ENCODE results near the gene YBEY. TPM values are rescaled to one million over a fixed set of nuclear protein-coding genes. Genes with fewer than 3 reads are reported as not detected.

YBEY gene
- total RNA-seq, 1 experiment from 2014 or later = 55.8 TPM

DNA sequence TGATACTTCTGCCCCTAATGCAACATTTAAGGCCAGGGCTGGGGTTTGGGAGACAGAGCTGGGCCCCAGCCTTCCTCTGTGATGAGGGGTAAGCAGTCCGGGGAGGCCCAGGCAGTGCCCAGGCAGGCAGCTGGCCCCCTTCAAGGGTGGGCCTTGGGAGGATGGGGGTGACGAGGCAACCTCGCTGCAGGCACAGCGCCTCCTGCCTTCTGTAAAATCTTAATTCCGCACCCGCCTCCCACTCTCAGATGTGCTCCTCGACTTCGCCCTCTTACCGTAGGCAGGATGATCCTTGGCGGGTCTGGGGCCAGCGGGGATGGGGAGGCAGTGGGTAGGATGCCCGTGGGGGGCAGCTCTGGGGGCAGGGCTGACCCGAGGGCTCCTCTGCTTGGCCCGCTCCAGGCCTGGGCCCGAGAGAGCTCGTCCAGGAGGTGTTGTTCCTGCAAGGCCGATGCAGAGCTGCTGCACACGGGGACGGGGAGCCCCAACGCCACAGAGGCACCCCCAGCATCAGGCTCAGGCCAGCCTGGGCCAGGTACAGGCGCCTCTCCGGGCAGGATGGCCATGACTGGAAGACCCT is 28.4 kb downstream of the YBEY start:
- no peaks in the 10 kb centered on the region for H3K9me3 ChIP-seq
- no peak overlapping the region for H3K4me3 ChIP-seq
- no peak for DNase-seq
- no peaks in the 10 kb centered on the region for H3K27me3 ChIP-seq
- H3K36me3 ChIP-seq = peaks cover 39% of the 10 kb centered on the region

DNA sequence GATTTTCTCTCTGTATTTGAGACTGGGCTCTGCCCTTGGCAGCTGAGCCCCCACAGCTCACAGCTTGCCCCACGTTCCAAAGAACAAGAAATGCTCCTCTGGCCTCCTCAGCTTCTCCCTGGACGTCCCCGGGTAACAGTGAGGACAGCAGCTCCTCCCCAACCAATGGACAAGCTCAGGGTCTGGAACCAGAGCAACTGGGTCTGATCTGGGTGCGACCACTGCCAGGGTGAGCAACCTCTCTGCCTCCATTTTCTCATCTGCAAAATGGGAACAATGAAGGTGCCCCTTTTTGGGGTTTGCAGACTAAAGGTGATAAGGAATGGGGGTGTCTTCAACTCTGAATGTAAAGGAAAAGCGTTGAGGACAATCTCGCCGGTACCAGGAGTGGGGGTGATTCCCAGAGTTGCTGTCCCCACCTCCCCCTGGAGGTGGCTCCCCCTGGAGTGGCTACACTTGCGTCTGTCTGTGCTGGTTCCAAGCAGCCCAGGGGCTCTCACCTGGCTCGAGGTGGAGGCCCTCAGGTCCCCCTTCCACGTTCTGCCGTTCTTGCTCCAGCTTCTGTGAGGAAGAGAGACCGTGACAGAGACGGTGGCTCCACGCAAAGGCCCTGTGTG is 30.7 kb downstream of the YBEY start:
- Histone ChIP-seq H3K4me3 (no peak overlapping the region), H3K36me3 (peaks cover 27% of the 10 kb centered on the region)
- DNase-seq = no peak

DNA sequence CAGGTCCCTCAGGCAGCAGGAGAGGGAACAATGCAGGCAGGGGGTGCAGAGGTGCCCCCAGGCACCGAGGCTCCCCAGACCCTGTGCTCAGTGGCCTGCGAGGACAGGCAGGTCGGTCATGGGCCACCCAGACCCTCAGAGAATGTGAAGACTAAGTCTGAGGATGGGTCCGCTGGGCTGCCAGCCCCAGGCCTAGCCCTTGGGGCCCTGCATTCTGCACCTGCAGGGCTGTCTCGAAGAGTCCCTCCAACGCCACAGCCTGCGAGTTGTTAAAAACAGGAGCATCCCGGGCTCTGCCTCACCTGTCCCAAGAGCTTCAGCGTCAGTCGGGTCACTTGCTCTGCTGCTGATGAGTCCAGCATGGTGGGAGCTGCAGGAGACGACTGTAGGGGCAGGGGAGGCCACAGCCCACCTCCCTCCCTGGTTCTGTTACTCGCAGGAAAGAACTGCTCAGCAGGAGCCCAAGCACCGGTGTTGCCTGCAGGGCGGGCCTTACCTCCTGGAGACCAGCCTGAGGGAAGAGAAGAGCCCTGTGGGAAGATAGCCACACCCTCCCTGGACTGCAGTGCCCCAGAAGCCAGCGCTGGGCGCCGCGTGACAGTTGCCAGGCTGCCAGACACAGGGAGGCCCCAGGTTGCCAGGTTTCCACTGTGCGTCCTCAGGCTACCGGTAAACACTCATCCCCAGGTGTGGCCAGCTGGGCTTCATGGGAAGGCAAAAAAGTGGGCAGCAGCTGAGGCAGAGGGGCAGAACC is 31.7 kb downstream of the YBEY start:
- no peaks in the 10 kb centered on the region for H3K9me3 ChIP-seq
- no peak for DNase-seq
- no peak overlapping the region for H3K4me3 ChIP-seq
- no peaks in the 10 kb centered on the region for H3K27me3 ChIP-seq
- peaks cover 38% of the 10 kb centered on the region for H3K36me3 ChIP-seq

More for the DNA sequence above, 30.7 kb downstream of the YBEY start:
- Histone ChIP-seq H3K9me3 (no peaks in the 10 kb centered on the region), H3K27me3 (no peaks in the 10 kb centered on the region)

DNA sequence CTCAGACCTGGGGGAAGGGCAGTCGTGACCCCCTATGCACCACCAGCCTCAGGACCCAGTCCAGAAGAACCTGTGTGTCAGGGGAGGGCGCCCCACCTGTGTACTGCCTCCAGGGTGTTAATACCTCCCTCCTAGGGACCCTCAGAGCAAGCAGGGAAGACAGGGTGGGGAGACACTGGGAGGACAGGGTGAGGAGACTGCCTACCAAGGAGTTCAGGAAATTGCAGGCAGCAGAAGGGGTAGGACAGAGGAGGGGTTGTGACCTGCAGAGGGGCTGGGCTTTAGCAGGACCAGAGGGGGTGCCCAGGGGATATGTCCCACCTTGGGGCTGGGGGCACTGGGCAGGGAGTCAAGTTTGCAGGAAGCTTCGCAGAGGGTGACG is 32.3 kb downstream of the YBEY start:
- DNase-seq = no peak

DNA sequence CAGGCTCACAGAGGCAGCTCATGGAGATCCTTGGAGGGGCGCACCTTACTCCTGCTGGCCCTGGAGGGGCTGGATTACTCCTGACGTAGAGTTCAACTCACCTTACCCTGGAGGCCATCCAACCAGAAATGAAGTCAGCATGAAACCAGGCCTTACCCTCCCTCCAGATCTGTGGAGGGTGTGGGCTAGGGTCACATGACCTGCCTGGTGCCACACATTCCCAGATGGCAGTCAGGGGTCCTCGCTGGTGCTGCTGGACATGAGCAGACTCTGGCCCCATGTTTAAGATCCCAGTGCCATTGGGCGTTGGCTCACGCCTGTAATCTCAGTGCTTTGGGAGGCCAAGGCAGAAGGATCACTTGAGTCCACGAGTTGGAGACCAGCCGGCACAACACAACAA is 33.0 kb downstream of the YBEY start:
- Histone ChIP-seq H3K4me3 (no peak overlapping the region), H3K36me3 (peaks cover 38% of the 10 kb centered on the region), H3K27me3 (no peaks in the 10 kb centered on the region), H3K9me3 (no peaks in the 10 kb centered on the region)
- DNase-seq = no peak

More for the DNA sequence above, 32.3 kb downstream of the YBEY start:
- Histone ChIP-seq H3K4me3 (no peak overlapping the region), H3K36me3 (peaks cover 39% of the 10 kb centered on the region), H3K27me3 (no peaks in the 10 kb centered on the region), H3K9me3 (no peaks in the 10 kb centered on the region)

DNA sequence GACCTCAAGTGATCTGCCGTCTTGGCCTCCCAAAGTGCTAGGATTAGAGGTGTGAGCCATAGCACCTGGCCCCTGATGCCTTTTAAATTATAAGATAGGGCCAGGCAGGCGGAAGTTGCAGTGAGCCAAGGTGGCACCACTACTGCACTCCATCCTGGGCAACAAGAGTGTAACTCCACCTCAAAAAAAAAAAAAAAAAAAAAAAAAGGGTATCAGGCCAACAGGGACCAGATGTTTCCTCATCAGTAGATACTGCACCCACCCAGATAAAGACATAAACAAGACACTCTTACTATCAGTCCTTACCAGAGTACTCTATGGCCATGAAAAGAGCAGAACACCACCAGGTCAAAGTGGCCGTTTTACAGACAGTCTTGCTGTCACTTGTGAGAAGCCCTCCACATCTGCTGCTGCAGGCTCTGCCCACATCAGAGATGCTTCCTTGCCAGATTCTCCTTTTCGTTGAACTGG is 34.2 kb downstream of the YBEY start:
- Histone ChIP-seq H3K36me3 (peaks cover 36% of the 10 kb centered on the region), H3K27me3 (no peaks in the 10 kb centered on the region), H3K9me3 (no peaks in the 10 kb centered on the region), H3K4me3 (no peak overlapping the region; the same call in 1 of the 2 replicates)
- DNase-seq = no peak

DNA sequence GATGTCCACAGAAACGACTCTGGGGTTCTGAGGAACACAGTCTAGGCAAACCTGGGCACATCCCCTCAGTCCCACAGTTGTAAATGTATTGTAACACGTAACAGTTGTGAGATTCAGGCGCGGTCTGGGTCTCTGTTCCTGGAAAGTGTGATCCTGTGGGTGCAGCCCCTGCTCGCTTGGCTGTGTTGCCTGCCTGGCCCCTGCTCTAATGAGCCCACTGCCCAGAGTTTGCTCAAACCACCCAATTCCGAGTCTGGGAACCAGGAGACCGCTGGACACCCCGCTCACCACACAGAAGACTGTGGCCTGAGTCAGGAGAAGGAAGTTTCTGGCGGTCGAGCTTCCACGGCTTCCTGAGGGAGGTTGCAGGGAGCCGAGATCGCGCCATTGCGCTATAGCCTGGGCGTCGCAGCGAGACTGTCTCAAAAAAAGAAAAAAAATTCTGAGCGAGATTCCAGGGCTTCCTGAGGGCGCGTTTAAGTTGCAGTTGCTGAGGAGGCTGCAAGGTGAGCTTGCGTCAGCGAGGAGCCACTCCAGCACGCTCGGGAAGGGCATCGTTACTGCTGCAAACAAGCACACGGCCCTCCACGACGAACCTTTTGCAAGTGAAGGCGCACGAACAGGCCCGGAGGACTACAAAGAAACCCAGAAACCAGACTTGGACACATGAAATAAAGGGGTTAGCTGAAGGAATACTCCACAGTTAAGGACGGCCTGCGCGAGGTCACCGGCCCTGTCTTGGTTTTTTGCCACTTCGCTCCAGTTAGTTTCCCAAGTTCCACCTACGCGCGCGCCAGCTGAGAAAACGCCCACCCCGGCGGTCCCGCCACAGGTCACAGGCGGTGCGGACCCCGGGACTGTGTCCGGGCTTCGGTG is 36.4 kb downstream of the YBEY start:
- Histone ChIP-seq H3K9me3 (no peaks in the 10 kb centered on the region), H3K36me3 (peaks cover 49% of the 10 kb centered on the region), H3K4me3 (peak overlapping the region; percentile 99), H3K27me3 (no peaks in the 10 kb centered on the region)
- DNase-seq = peak; percentile 30

DNA sequence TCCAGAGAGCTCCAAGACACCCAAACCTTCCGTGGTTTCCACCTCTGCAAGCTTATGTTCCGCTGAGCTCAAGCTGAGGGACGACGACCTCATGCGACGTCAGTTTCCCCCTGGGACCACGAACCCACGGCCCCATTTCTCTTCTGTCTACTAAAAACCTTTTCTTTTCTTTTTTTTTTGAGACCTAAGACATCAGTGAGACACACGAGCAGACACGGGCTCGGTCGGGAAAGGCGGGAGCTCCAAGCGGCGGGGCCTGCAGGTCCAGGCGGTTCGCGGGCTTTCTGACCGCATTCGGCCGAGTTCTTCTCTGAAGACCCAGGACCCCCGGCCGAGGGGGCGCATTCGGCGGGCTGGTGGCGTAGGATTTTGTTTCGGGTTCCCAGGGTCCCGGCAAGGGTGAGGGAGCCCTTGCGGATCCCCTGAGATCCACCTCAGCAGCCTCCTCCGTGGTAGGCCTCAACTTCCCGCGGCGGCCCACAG is 37.1 kb downstream of the YBEY start:
- Histone ChIP-seq H3K36me3 (peaks cover 52% of the 10 kb centered on the region), H3K4me3 (peak overlapping the region; percentile 99), H3K9me3 (no peaks in the 10 kb centered on the region), H3K27me3 (no peaks in the 10 kb centered on the region)
- no peak for DNase-seq

DNA sequence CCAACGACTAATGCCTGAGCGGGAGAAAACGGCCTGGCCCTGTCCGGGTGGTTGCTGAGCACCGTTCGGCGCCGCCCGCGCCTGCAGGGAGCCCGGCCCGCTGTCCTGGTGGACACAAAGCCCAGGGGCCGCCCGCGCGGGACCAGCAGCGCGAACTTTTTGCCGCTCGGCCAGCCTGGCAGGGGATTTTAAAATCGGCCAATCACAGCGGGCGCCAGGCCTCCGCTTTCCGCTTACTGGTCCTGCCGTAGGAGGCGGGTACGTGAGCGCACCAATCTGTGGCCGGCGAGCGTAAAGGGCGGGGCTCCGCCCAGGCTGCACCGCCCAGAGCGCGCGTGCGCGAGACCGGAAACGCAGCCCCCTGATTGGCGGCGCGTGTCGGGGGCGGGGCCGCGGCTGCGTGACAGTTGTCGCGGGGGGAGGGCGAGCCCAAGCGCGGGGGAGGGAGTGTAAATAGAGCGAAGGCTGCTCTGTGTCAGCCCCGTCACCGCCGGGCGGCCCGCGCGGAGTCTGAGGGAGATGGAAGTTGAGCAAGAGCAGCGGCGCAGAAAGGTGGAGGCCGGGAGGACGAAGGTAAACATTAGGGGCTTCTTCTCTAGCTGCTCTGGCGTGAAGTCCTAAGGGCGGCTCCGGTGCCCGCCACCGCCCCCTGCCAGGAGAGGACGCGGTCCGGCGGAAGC is 37.7 kb downstream of the YBEY start, which contains the start of the genes C21orf58 and PCNT:
C21orf58 (minus strand) TSS at position 161 of the 680 bp plus-strand sequence. CDS start 1,132 bp downstream, outside the sequence.
PCNT (plus strand) TSS at position 447 of the 680 bp plus-strand sequence; CDS start at position 520, 73 bp downstream.
- Histone ChIP-seq H3K36me3 (peaks cover 57% of the 10 kb centered on the region), H3K27me3 (no peaks in the 10 kb centered on the region), H3K4me3 (peak within 1 kb of the TSS; percentile 99), H3K9me3 (no peaks in the 10 kb centered on the region)
- DNase-seq = peak; percentile 99

DNA sequence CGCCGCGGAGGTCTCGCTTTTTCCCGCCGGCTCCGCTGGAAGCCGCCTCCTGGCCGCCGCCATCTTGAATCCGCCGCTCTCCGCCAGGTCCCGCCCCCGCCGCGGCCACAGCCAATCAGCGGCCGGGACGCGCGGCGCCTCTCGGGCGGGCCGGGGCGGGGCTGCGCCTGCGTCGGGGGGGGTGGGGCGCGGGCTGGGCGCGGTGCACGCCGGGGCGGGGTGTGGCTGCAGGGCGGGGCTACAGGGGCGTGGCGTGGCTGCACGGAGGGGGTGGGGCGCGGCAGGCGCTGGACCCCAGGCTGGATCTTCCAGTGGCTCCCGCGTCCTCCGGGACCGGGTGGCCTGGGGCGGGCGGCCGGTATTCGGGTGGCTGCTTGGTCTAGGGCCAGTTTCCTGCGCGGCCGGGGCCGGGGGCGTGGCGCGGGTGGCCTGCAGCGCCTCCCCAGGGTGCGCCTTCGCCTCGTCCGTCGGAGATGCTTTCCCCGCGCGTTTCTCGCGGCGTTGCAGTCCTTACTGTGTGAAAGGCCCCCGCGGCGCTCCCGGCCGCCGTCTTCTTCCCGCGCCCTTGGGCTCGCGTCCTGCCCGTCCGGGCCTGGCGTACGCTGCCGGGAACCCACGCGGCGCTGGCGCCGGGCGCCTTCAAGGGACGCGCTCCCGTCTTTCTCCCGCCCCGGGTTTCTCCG is 38.4 kb downstream of the YBEY start:
- no peaks in the 10 kb centered on the region for H3K27me3 ChIP-seq
- H3K36me3 ChIP-seq = peaks cover 57% of the 10 kb centered on the region
- peak overlapping the region; percentile 99 for H3K4me3 ChIP-seq
- no peaks in the 10 kb centered on the region for H3K9me3 ChIP-seq
- DNase-seq = peak; percentile 85

DNA sequence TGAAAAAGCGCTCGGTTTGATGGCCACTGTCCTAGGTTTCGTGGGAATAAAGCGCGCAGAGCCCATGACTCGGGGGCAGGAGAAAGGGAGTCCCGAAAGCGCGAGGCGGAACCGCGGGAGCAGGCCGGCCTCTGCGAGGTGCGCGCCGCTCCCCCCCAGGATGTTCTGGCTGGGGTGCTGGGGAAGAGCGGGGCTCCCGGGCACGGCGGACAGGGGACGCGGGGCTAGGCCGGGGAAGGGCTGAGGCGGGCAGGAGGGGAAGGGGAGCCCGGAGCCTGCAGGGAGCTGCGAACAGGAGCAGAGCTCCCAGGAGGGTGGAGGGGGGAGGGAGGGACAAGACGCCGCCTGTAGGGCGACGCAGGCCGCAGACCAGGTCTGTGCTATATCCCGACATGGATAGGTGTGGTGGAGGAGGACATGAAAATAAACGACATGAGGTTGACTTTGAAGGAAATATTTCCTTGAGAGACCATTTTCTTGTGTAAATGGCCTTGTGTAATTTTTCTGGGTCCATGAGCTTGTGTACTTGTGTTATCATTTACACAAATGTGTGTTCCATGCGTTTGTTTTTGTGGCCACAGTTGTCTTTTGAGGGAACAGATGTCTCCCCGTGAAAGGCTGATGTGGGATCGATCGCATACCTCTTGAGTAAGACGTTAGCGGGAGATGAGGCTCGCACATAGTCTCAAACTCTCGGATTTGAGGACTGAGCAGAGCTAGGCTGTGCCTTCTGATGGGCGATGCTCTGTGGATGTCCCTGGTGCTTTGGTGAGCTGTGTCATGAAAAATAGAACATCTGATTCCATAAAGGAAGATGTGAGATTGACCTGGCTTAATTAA is 39.2 kb downstream of the YBEY start:
- peak; percentile 66 for DNase-seq
- Histone ChIP-seq H3K27me3 (no peaks in the 10 kb centered on the region), H3K9me3 (no peaks in the 10 kb centered on the region), H3K4me3 (peak overlapping the region; percentile 99), H3K36me3 (peaks cover 64% of the 10 kb centered on the region)

DNA sequence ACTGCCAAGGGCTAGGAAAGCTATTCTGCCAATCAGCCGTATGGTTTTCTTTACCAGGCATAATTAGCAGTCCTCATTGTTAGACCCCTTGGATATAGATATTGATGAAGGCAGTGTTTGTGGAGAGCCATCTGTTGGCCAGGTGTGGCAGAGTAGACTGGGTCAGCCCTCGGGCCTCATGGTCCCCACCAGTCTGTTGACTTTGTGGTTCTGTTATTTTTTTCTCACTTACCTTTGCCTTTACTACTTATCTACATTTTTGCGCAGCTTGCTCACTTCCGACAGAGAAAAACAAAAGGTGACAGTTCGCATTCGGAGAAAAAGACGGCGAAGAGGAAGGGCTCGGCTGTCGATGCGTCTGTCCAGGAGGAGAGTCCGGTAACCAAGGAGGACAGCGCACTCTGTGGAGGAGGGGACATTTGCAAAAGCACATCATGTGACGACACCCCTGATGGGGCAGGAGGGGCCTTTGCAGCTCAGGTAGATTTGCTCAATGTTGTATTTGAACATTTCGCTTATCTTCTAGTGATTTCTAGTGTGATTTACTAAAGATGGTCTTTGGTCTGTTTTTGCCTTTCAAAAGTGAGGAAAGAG is 40.1 kb downstream of the YBEY start:
- Histone ChIP-seq H3K27me3 (no peaks in the 10 kb centered on the region), H3K36me3 (peaks cover 70% of the 10 kb centered on the region), H3K9me3 (no peaks in the 10 kb centered on the region), H3K4me3 (peak overlapping the region; percentile 99)
- no peak for DNase-seq

DNA sequence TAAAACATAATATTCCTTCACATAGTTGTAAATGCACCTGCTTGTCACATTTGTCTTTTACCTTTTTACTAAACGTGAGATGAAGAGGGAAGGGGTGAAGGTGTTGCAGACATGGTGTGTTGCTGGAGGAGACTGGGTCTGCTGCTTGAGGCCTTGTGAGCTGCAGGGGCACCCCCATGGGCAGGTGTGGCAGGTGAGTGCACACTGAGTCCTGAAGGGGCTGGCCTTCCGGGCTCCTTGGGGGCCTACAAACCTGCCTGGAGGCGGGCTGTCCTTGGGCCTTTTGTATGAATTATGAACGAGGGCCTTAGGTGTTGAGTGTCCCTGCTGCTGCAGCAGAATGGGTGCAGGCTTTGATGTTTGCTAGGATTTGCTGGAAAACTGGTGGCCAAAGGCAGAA is 41.6 kb downstream of the YBEY start:
- DNase-seq = no peak
- Histone ChIP-seq H3K27me3 (no peaks in the 10 kb centered on the region), H3K4me3 (no peak overlapping the region), H3K9me3 (no peaks in the 10 kb centered on the region), H3K36me3 (peaks cover 66% of the 10 kb centered on the region)

DNA sequence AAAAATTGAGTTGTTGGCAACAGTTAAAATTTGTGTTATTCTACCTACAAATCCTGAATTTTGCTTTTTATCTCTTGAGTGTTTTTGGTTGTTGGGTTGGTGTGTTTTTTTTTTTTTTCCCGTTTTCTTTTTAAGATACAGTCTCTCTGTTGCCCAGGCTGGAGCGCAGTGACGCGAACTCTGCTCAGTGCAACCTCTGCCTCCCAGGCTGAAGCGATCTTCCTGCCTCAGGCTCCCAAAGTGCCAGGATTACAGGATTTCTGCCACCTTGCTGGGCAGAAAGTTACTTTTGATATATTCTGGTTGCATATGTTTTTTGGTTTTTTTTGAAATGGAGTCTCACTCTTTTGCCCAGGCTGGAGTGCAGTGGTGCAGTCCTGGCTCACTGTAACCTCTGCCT is 42.0 kb downstream of the YBEY start:
- H3K9me3 ChIP-seq = no peaks in the 10 kb centered on the region
- no peak overlapping the region for H3K4me3 ChIP-seq
- H3K27me3 ChIP-seq = no peaks in the 10 kb centered on the region
- DNase-seq = no peak
- H3K36me3 ChIP-seq = peaks cover 66% of the 10 kb centered on the region

Measured in MG63 (cell line).